ENCODE data around the gene NOXA1.

Gene NOXA1

GRCh38 chr9:137396634-137397367 is 26.4 kb upstream of the NOXA1 start:
- TF ChIP-seq TAF1 (IDR thresholded peaks at IDR 0.05; ENCODE audit: borderline replicate concordance, low read depth, low read length) = no peak
- no peak for TF ChIP-seq POLR2A (IDR thresholded peaks at IDR 0.05; ENCODE audit: low read depth, low read length)
- TF ChIP-seq POLR2AphosphoS5 (IDR thresholded peaks at IDR 0.05; ENCODE audit: low read depth, low read length) = no peak
- FAIRE-seq = no peak
- no peak for DNase-seq (ENCODE audit: insufficient read length)

GRCh38 chr9:137397675-137398423 is 25.3 kb upstream of the NOXA1 start:
- DNase-seq (ENCODE audit: insufficient read length) = no peak
- TF ChIP-seq TAF1 (IDR thresholded peaks at IDR 0.05; ENCODE audit: borderline replicate concordance, low read depth, low read length) (no peak), POLR2A (IDR thresholded peaks at IDR 0.05; ENCODE audit: low read depth, low read length) (no peak), POLR2AphosphoS5 (IDR thresholded peaks at IDR 0.05; ENCODE audit: low read depth, low read length) (no peak)
- no peak for FAIRE-seq

- DNase-seq (ENCODE audit: insufficient read length) = no peak
- TF ChIP-seq POLR2AphosphoS5 (IDR thresholded peaks at IDR 0.05; ENCODE audit: low read depth, low read length) = no peak
- TF ChIP-seq TAF1 (IDR thresholded peaks at IDR 0.05; ENCODE audit: borderline replicate concordance, low read depth, low read length) = no peak
- no peak for TF ChIP-seq POLR2A (IDR thresholded peaks at IDR 0.05; ENCODE audit: low read depth, low read length)
- FAIRE-seq = no peak
Measured at GRCh38 chr9:137398561-137399468, 24.4 kb upstream of the NOXA1 start.

GRCh38 chr9:137402746-137403145 is 20.4 kb upstream of the NOXA1 start:
- TF ChIP-seq POLR2A (IDR thresholded peaks at IDR 0.05; ENCODE audit: low read depth, low read length) (no peak), TAF1 (IDR thresholded peaks at IDR 0.05; ENCODE audit: borderline replicate concordance, low read depth, low read length) (no peak), POLR2AphosphoS5 (IDR thresholded peaks at IDR 0.05; ENCODE audit: low read depth, low read length) (no peak)
- no peak for FAIRE-seq
- DNase-seq (ENCODE audit: insufficient read length) = no peak

GRCh38 chr9:137403269-137403668 is 19.9 kb upstream of the NOXA1 start:
- TF ChIP-seq POLR2A (IDR thresholded peaks at IDR 0.05; ENCODE audit: low read depth, low read length) (no peak), POLR2AphosphoS5 (IDR thresholded peaks at IDR 0.05; ENCODE audit: low read depth, low read length) (no peak), TAF1 (IDR thresholded peaks at IDR 0.05; ENCODE audit: borderline replicate concordance, low read depth, low read length) (no peak)
- FAIRE-seq (no peak), DNase-seq (ENCODE audit: insufficient read length) (no peak)

- DNase-seq (ENCODE audit: insufficient read length) = no peak
- FAIRE-seq = no peak
- TF ChIP-seq TAF1 (IDR thresholded peaks at IDR 0.05; ENCODE audit: borderline replicate concordance, low read depth, low read length) (no peak), POLR2A (IDR thresholded peaks at IDR 0.05; ENCODE audit: low read depth, low read length) (no peak), POLR2AphosphoS5 (IDR thresholded peaks at IDR 0.05; ENCODE audit: low read depth, low read length) (no peak)
Measured at GRCh38 chr9:137404961-137405567, 18.1 kb upstream of the NOXA1 start.

- FAIRE-seq = no peak
- DNase-seq (ENCODE audit: insufficient read length) = no peak
- no peak for TF ChIP-seq TAF1 (IDR thresholded peaks at IDR 0.05; ENCODE audit: borderline replicate concordance, low read depth, low read length)
- TF ChIP-seq POLR2AphosphoS5 (IDR thresholded peaks at IDR 0.05; ENCODE audit: low read depth, low read length) = no peak
- no peak for TF ChIP-seq POLR2A (IDR thresholded peaks at IDR 0.05; ENCODE audit: low read depth, low read length)
Measured at GRCh38 chr9:137405677-137406081, 17.5 kb upstream of the NOXA1 start.

- FAIRE-seq = no peak
Measured at GRCh38 chr9:137406085-137406760, 17.0 kb upstream of the NOXA1 start.

GRCh38 chr9:137406876-137407589 is 16.2 kb upstream of the NOXA1 start:
- TF ChIP-seq POLR2AphosphoS5 (IDR thresholded peaks at IDR 0.05; ENCODE audit: low read depth, low read length) (no peak), POLR2A (IDR thresholded peaks at IDR 0.05; ENCODE audit: low read depth, low read length) (no peak), TAF1 (IDR thresholded peaks at IDR 0.05; ENCODE audit: borderline replicate concordance, low read depth, low read length) (no peak)
- peak; percentile 14 for FAIRE-seq
- DNase-seq (ENCODE audit: insufficient read length) = peak; percentile 80

More at GRCh38 chr9:137406085-137406760, 17.0 kb upstream of the NOXA1 start:
- TF ChIP-seq POLR2AphosphoS5 (IDR thresholded peaks at IDR 0.05; ENCODE audit: low read depth, low read length) (no peak), POLR2A (IDR thresholded peaks at IDR 0.05; ENCODE audit: low read depth, low read length) (no peak), TAF1 (IDR thresholded peaks at IDR 0.05; ENCODE audit: borderline replicate concordance, low read depth, low read length) (no peak)
- DNase-seq (ENCODE audit: insufficient read length) = no peak

All from GM12892 (cell line).